Epithelial cell of proximal tubule (primary cell): ENCODE results near the gene SLC16A10. TPM values are rescaled to one million over a fixed set of nuclear protein-coding genes. Genes with fewer than 3 reads are reported as not detected.
"Not testable (repeated sequence)": the region's sequence is repeated elsewhere in the genome, so short reads cannot be mapped to it uniquely, and the experiment has no call there.

Experiments used
- DNase-seq: peaks from one replicate; pipeline ENCODE4 v3.0.0-alpha.2; 2011; ENCODE audit warnings: low read depth
- H3K4me3 ChIP-seq: 2 replicates; pipeline ENCODE4 v1.5.1; 2011; ENCODE audit warnings: low read depth, mild to moderate bottlenecking, low read length
- total RNA-seq: library from RNA; depleted of rRNA; stranded (reverse); fragments of >200 nt; gene quantifications from 2 replicates; pipeline ENCODE4 v1.2.3, GENCODE V29; 2015
- TF ChIP-seq, protein P1 (sequence below): conservative IDR thresholded peaks from 2 replicates; pipeline ENCODE4 v1.5.1; 2012; ENCODE audit warnings: low read depth, mild to moderate bottlenecking, low read length

Gene SLC16A10
- total RNA-seq, 1 donor from 2014 or later = 0.63 TPM

GRCh38 chr6:111118826-111119225, 31.5 kb downstream of the SLC16A10 start:
- H3K4me3 ChIP-seq = no peak overlapping the region
- TF ChIP-seq, protein P1, sequence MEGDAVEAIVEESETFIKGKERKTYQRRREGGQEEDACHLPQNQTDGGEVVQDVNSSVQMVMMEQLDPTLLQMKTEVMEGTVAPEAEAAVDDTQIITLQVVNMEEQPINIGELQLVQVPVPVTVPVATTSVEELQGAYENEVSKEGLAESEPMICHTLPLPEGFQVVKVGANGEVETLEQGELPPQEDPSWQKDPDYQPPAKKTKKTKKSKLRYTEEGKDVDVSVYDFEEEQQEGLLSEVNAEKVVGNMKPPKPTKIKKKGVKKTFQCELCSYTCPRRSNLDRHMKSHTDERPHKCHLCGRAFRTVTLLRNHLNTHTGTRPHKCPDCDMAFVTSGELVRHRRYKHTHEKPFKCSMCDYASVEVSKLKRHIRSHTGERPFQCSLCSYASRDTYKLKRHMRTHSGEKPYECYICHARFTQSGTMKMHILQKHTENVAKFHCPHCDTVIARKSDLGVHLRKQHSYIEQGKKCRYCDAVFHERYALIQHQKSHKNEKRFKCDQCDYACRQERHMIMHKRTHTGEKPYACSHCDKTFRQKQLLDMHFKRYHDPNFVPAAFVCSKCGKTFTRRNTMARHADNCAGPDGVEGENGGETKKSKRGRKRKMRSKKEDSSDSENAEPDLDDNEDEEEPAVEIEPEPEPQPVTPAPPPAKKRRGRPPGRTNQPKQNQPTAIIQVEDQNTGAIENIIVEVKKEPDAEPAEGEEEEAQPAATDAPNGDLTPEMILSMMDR = no peak
- no peak for DNase-seq

DNA sequence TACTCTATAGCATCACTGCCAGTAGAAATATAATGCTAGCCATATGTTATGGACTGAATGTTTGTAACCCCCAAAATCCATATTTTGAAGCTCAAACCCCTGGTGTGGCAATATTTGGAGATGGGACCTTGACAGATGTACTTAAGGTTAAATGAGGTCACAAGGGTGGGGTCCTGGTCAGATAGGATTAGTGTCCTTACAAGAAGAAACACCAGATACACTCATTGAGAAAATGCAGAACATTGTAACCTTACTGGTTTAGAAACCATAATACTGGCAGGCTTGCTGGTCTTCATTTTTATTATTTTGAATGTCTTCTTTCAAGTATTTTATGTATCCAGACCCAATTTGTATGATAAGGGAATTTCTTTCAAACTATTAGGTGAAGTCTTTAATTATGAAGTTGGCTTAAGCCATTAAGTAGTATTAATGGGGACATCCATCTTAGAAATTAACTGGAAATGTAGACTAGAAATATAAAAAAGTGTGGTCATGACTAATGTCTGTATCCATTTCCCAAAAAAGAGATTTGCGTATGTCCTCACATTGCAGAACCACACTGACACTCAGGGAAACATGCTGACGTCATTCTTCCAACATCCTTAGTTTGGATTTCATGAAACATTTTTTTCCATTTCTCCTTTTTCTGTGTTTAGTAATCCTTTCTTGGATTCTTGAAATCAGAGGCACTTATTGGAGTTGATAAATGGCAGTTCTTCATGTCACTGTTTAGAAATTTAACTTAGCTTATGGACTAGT, 32.4 kb downstream of the SLC16A10 start:
- no peak for DNase-seq
- no peak overlapping the region for H3K4me3 ChIP-seq
- TF ChIP-seq, protein P1 = no peak

DNA sequence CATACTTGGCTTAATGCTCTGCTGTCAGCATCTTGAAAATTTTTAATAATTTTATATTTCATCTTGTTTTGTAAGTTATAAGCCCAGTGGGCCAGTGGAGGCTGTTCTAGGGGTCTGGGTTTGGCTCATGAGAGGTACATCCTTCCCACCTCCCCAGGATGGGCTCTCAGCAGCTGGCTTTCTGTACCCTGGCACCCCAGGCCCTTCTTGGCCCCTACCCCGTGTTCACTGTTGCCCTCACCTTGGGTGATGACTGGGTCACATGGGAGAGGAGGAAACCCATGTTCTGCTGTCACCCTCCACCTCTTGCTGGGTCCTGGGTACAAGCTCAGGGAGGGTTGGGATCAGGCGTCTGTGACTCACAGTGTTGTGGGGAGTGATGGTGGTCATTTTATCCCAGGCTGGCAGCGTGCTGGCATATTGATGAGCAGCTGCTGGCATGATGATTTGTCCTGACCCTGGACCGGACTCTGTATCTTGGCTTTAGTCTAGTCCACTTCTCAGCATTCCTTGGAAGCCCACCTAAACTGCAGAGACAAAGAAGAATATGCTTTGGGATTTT, 34.6 kb downstream of the SLC16A10 start:
- TF ChIP-seq, protein P1 = no peak
- H3K4me3 ChIP-seq = no peak overlapping the region
- DNase-seq = no peak

GRCh38 chr6:111122458-111123286, 35.4 kb downstream of the SLC16A10 start:
- DNase-seq = no peak
- TF ChIP-seq, protein P1 = no peak
- no peak overlapping the region for H3K4me3 ChIP-seq

- TF ChIP-seq, protein P1 = no peak
- DNase-seq = no peak
- no peak overlapping the region for H3K4me3 ChIP-seq
Measured at GRCh38 chr6:111124406-111124805, 37.1 kb downstream of the SLC16A10 start.

GRCh38 chr6:111129013-111129412, 41.7 kb downstream of the SLC16A10 start:
- H3K4me3 ChIP-seq = no peak overlapping the region
- DNase-seq = no peak
- TF ChIP-seq, protein P1 = no peak

DNA sequence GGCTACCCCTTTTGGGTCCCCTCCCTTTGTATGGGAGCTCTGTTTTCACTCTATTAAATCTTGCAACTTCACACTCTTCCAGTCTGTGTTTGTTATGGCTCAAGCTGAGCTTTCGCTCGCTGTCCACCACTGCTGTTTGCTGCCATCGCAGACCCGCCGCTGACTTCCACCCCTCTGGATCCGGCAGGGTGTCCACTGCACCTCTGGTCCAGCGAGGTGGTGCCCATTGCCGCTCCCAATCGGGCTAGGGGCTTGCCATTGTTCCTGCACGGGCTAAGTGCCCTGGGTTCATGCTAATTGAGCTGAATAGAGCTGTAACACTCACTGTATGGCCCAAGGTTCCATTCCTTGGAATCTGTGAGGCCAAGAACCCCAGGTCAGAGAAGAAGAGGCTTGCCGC, 43.7 kb downstream of the SLC16A10 start:
- H3K4me3 ChIP-seq, DNase-seq: not testable (repeated sequence)

DNA sequence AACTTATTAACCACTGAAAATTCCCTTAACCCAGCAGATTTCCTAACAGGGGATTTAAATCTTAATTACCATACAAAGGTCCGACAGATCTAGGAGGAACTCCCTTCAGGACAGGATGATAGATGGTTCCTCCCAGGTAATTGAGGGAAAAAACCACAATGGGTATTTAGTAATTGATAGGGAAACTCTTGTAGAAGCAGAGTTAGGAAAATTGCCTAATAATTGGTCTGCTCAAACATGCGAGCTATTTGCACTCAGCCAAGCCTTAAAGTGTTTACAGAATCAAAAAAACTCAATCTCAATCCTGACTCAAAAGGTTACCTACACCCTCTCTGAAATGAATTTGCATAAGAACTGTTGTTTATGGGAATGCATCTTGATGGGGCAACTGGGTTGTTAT, 45.4 kb downstream of the SLC16A10 start:
- H3K4me3 ChIP-seq = not testable (repeated sequence)
- DNase-seq = peak; percentile 22

DNA sequence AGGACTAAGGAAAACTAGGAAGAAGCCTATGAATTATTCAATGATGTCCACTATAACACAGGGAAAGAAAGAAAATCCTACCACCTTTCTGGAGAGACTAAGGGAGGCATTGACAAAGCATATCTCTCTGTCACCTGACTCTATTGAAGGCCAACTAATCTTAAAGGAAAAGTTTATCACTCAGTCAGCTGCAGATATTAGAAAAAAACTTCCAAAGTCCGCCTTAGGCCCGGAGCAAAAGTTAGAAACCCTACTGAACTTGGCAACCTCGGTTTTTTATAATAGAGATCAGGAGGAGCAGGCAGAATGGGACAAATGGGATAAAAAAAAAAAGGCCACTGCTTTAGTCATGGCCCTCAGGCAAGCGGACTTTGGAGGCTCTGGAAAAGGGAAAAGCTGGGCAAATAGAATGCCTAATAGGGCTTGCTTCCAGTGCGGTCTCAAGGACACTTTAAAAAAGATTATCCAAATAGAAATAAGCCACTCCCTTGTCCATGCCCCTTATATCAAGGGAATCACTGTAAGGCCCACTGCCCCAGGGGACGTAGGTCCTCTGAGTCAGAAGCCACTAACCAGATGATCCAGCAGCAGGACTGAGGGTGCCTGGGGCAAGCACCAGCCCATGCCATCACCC, 47.0 kb downstream of the SLC16A10 start:
- DNase-seq, H3K4me3 ChIP-seq: not testable (repeated sequence)

GRCh38 chr6:111137489-111138093, 50.3 kb downstream of the SLC16A10 start:
- not testable (repeated sequence) for DNase-seq, H3K4me3 ChIP-seq
